H1 (cell line): ENCODE results near the gene PRAMEF33. TPM values are rescaled to one million over a fixed set of nuclear protein-coding genes. Genes with fewer than 3 reads are reported as not detected.

ENCODE experiments used
- polyA plus RNA-seq, 7 experiments: library from polyadenylated mRNA; depleted of rRNA in 3 of 7; stranded (reverse) in 5 of 7; unstranded in 2 of 7; fragments of >200 nt in 5 of 7; fragments of 200-250 nt in 2 of 7; gene quantifications; 1 replicate in 5 of 7; 2 replicates in 1 of 7; 4 replicates in 1 of 7; pipeline versions ENCODE4 v1.2.1 to v1.2.3, GENCODE V29; 2011 to 2013; ENCODE audit warnings: missing spikeins in 2 of 7, mixed read lengths in 2 of 7
- small RNA-seq: library from polyadenylated mRNA; stranded (forward); fragments of <200 nt; extraction: miRNeasy Mini kit (QIAGEN cat#:217004); gene quantifications from one replicate; pipeline ENCODE3, GENCODE V24; 2013; ENCODE audit not compliant: insufficient read depth
- total RNA-seq: library from RNA; stranded (reverse); fragmentation: NEBNext Ultra II Directional; extraction: Animal tissue kit (Norgen Biotek cat#: 25700); gene quantifications from 2 replicates; pipeline ENCODE4 v1.2.1, GENCODE V29; 2021

Gene PRAMEF33
- total and polyA plus RNA-seq, 2 of the 8 experiments (the other 6 are each of a cell fraction or from before 2014, with no cell fraction given): not detected

Small RNAs within 50 kb of the gene (small RNA-seq; reads per million reads assigned to genes)
- gene RNU6-771P: not detected

Other genes with a start within 250 kb of the PRAMEF33 start
- gene PRAMEF27, start 247.0 kb upstream of the PRAMEF33 start, total RNA-seq: not detected in 2 replicates
- gene PRAMEF27, start 247.0 kb upstream of the PRAMEF33 start, polyA plus RNA-seq (2011; rRNA removed): not detected in 2 replicates
- not detected in 2 replicates for gene HNRNPCL3, start 242.8 kb upstream of the PRAMEF33 start, total RNA-seq
- not detected in 2 replicates for gene HNRNPCL3, start 242.8 kb upstream of the PRAMEF33 start, polyA plus RNA-seq (2011; rRNA removed)
- gene PRAMEF25, start 232.8 kb upstream of the PRAMEF33 start, total RNA-seq: not detected in 2 replicates
- gene PRAMEF25, start 232.8 kb upstream of the PRAMEF33 start, polyA plus RNA-seq (2011; rRNA removed): not detected in 2 replicates
- not detected in 2 replicates for gene HNRNPCL2, start 186.7 kb upstream of the PRAMEF33 start, total RNA-seq
- not detected in 2 replicates for gene HNRNPCL2, start 186.7 kb upstream of the PRAMEF33 start, polyA plus RNA-seq (2011; rRNA removed)
- gene PRAMEF26, start 147.5 kb upstream of the PRAMEF33 start, total RNA-seq: not detected in 2 replicates
- gene PRAMEF26, start 147.5 kb upstream of the PRAMEF33 start, polyA plus RNA-seq (2011; rRNA removed): not detected in 2 replicates
- not detected in 2 replicates for gene HNRNPCL4, start 137.9 kb upstream of the PRAMEF33 start, total RNA-seq
- gene HNRNPCL4, start 137.9 kb upstream of the PRAMEF33 start, polyA plus RNA-seq (2011; rRNA removed): not detected in 2 replicates
- gene PRAMEF9, start 131.7 kb upstream of the PRAMEF33 start, total RNA-seq: not detected in 2 replicates
- gene PRAMEF9, start 131.7 kb upstream of the PRAMEF33 start, polyA plus RNA-seq (2011; rRNA removed): not detected in 2 replicates
- not detected in 2 replicates for gene PRAMEF13, start 102.1 kb upstream of the PRAMEF33 start, total RNA-seq
- gene PRAMEF13, start 102.1 kb upstream of the PRAMEF33 start, polyA plus RNA-seq (2011; rRNA removed): not detected in 2 replicates
- gene PRAMEF18, start 77.4 kb upstream of the PRAMEF33 start, total RNA-seq: not detected in 2 replicates
- not detected in 2 replicates for gene PRAMEF18, start 77.4 kb upstream of the PRAMEF33 start, polyA plus RNA-seq (2011; rRNA removed)
- gene PRAMEF5, start 49.3 kb upstream of the PRAMEF33 start, total RNA-seq: not detected in 2 replicates
- gene PRAMEF5, start 49.3 kb upstream of the PRAMEF33 start, polyA plus RNA-seq (2011; rRNA removed): not detected in 2 replicates
- gene PRAMEF8, start 18.4 kb upstream of the PRAMEF33 start, total RNA-seq: not detected in 2 replicates
- gene PRAMEF8, start 18.4 kb upstream of the PRAMEF33 start, polyA plus RNA-seq (2011; rRNA removed): not detected in 2 replicates
- gene PRAMEF15, start 12.0 kb downstream of the PRAMEF33 start, total RNA-seq: not detected in 2 replicates
- gene PRAMEF15, start 12.0 kb downstream of the PRAMEF33 start, polyA plus RNA-seq (2011; rRNA removed): not detected in 2 replicates
- gene PRAMEF14, start 43.6 kb downstream of the PRAMEF33 start, total RNA-seq: not detected in 2 replicates
- gene PRAMEF14, start 43.6 kb downstream of the PRAMEF33 start, polyA plus RNA-seq (2011; rRNA removed): not detected in 2 replicates
- gene PRAMEF19, start 68.4 kb downstream of the PRAMEF33 start, total RNA-seq: not detected in 2 replicates
- not detected in 2 replicates for gene PRAMEF19, start 68.4 kb downstream of the PRAMEF33 start, polyA plus RNA-seq (2011; rRNA removed)
- not detected in 2 replicates for gene PRAMEF17, start 86.1 kb downstream of the PRAMEF33 start, total RNA-seq
- gene PRAMEF17, start 86.1 kb downstream of the PRAMEF33 start, polyA plus RNA-seq (2011; rRNA removed): not detected in 2 replicates
- not detected in 2 replicates for gene PRAMEF20, start 106.9 kb downstream of the PRAMEF33 start, total RNA-seq
- gene PRAMEF20, start 106.9 kb downstream of the PRAMEF33 start, polyA plus RNA-seq (2011; rRNA removed): not detected in 2 replicates
- 0.38 and 0.63 TPM in 2 replicates for gene LRRC38, start 210.5 kb downstream of the PRAMEF33 start, total RNA-seq
- gene LRRC38, start 210.5 kb downstream of the PRAMEF33 start, polyA plus RNA-seq (2011; rRNA removed): 0.17 and 0.19 TPM in 2 replicates